Measurements from ENCODE around the gene ADAMTSL1.
A peak's percentile ranks its signal among the peaks of the same experiment; 100 is the strongest.

The ADAMTSL1 gene

DNA sequence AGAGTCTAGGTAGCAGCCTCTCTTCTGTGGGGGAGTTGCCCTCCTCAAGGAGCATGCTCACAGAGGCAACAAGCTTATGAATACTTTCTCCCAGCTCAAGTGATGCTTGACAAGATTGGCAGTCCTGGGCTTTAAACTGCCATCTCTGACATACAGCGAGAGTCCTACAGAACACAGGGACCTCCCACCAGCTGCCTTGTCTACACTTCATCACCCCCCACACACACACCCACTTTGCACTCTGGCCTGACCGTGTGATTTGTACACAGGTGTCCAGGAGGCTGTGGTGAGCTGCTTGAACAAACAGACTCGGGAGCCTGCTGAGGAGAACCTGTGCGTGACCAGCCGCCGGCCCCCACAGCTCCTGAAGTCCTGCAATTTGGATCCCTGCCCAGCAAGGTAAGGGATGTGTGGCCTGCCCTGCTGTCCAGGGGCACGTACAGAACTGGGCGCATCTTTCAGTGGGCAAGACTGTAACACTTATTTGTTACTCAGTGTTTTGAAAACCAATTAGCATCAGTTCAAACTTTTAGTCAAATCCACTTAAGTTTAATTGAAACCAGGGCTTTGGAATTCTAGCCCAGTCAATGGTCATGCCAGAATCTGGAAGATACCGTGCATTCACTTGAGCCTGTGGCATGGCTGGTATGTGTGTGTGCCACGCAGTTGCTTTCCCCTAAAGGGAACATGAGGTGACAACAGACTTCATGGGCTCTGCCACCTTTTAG is 247.5 kb downstream of the ADAMTSL1 start:
- no peaks in the 10 kb centered on the region for H3K79me2 ChIP-seq (ENCODE audit: low read length)
- no peak overlapping the region for H3K4me3 ChIP-seq (ENCODE audit: low read length)
- no peaks in the 10 kb centered on the region for H3K27me3 ChIP-seq (ENCODE audit: low read depth, low read length)
- H3K9me3 ChIP-seq (ENCODE audit: insufficient read depth, low read length): no peaks in the 10 kb centered on the region
- no peak overlapping the region for H3K4me2 ChIP-seq (ENCODE audit: low read length)
- H3K36me3 ChIP-seq (replicated peaks; ENCODE audit: low read depth, low read length): no peaks in the 10 kb centered on the region
- H2AFZ ChIP-seq (ENCODE audit: low read depth, low read length): no peak overlapping the region
- H3K27ac ChIP-seq (ENCODE audit: low read length): no peak overlapping the region
- peaks cover 21% of the 10 kb centered on the region for H3K4me1 ChIP-seq (ENCODE audit: low read length)
- no peaks in the 10 kb centered on the region for H4K20me1 ChIP-seq (ENCODE audit: insufficient read depth, low read length)
- no peak for TF ChIP-seq EZH2phosphoT487 (IDR thresholded peaks at IDR 0.05; ENCODE audit: low read depth)
- TF ChIP-seq, protein P1, sequence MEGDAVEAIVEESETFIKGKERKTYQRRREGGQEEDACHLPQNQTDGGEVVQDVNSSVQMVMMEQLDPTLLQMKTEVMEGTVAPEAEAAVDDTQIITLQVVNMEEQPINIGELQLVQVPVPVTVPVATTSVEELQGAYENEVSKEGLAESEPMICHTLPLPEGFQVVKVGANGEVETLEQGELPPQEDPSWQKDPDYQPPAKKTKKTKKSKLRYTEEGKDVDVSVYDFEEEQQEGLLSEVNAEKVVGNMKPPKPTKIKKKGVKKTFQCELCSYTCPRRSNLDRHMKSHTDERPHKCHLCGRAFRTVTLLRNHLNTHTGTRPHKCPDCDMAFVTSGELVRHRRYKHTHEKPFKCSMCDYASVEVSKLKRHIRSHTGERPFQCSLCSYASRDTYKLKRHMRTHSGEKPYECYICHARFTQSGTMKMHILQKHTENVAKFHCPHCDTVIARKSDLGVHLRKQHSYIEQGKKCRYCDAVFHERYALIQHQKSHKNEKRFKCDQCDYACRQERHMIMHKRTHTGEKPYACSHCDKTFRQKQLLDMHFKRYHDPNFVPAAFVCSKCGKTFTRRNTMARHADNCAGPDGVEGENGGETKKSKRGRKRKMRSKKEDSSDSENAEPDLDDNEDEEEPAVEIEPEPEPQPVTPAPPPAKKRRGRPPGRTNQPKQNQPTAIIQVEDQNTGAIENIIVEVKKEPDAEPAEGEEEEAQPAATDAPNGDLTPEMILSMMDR (IDR thresholded peaks at IDR 0.05; ENCODE audit: low read depth, low read length): no peak
- no peak overlapping the region for H3K9ac ChIP-seq (ENCODE audit: low read length)

DNA sequence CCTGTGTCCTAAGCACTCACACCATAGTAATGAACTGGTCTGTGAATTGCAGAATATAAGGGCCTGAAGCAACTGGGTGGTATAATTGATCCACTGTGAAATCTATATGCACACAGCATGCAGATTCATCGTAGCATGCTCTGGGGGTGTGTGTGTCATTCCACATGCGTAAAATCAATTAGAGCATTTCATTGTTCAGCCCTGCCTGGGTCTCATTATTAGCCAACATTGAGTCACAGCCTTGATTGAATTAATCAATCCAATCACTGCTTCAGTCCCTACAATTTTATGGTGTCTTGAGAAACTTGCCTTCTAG is 248.0 kb downstream of the ADAMTSL1 start:
- Histone ChIP-seq H3K27me3 (ENCODE audit: low read depth, low read length) (no peaks in the 10 kb centered on the region), H4K20me1 (ENCODE audit: insufficient read depth, low read length) (no peaks in the 10 kb centered on the region), H2AFZ (ENCODE audit: low read depth, low read length) (no peak overlapping the region), H3K79me2 (ENCODE audit: low read length) (no peaks in the 10 kb centered on the region), H3K9me3 (ENCODE audit: insufficient read depth, low read length) (no peaks in the 10 kb centered on the region), H3K27ac (ENCODE audit: low read length) (no peak overlapping the region), H3K9ac (ENCODE audit: low read length) (no peak overlapping the region), H3K36me3 (replicated peaks; ENCODE audit: low read depth, low read length) (no peaks in the 10 kb centered on the region), H3K4me1 (ENCODE audit: low read length) (peaks cover 21% of the 10 kb centered on the region), H3K4me2 (ENCODE audit: low read length) (no peak overlapping the region), H3K4me3 (ENCODE audit: low read length) (no peak overlapping the region)
- TF ChIP-seq, protein P1 (IDR thresholded peaks at IDR 0.05; ENCODE audit: low read depth, low read length): no peak
- no peak for TF ChIP-seq EZH2phosphoT487 (IDR thresholded peaks at IDR 0.05; ENCODE audit: low read depth)

DNA sequence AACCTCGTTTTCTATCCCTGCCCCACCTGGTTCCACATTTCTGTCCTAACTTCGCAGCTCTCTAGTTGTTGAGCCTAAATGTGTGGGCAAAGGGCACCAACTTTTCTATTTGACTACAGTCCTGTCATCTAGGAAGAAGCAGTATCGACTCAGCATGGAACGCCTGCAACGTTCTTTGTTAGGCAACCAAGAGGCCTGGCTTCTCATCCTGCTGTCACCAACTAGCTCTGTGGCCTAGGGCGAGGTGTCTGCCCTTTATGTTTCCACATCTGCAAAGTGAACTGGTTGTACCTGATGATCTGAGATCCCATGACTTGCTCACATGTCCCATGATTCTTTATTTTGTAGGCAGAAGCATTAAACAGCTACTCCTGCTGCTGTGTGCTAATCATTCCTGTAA is 248.9 kb downstream of the ADAMTSL1 start:
- Histone ChIP-seq H3K79me2 (ENCODE audit: low read length) (no peaks in the 10 kb centered on the region), H3K9me3 (ENCODE audit: insufficient read depth, low read length) (no peaks in the 10 kb centered on the region), H3K4me1 (ENCODE audit: low read length) (peaks cover 21% of the 10 kb centered on the region), H3K36me3 (replicated peaks; ENCODE audit: low read depth, low read length) (no peaks in the 10 kb centered on the region), H2AFZ (ENCODE audit: low read depth, low read length) (peak overlapping the region; percentile 73), H3K27ac (ENCODE audit: low read length) (peak overlapping the region; percentile 50), H4K20me1 (ENCODE audit: insufficient read depth, low read length) (no peaks in the 10 kb centered on the region), H3K4me3 (ENCODE audit: low read length) (peak overlapping the region; percentile 24; the same call in 1 of the 2 replicates), H3K27me3 (ENCODE audit: low read depth, low read length) (no peaks in the 10 kb centered on the region), H3K4me2 (ENCODE audit: low read length) (peak overlapping the region; percentile 50), H3K9ac (ENCODE audit: low read length) (no peak overlapping the region; the same call in 1 of the 2 replicates)
- no peak for TF ChIP-seq EZH2phosphoT487 (IDR thresholded peaks at IDR 0.05; ENCODE audit: low read depth)
- TF ChIP-seq, protein P1 (IDR thresholded peaks at IDR 0.05; ENCODE audit: low read depth, low read length): no peak

DNA sequence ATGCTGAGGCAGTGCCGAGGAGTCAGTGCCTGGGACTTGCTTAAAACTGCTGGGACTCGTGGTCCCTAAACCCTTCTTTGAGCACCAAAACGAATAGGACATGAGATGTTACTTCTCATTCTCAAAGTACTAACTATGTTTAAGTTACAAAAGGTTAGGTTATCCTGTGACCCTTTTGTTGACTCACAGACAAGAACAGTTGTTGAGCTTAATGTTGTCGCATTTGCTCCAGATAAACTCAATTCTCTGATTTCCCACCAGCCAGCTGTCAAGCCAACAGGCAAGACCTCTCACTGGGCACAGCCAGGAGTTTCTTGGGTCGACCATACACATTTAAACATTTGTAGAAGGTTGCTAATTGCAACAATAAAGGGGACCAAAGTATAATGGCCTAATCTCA is 249.4 kb downstream of the ADAMTSL1 start:
- TF ChIP-seq, protein P1 (IDR thresholded peaks at IDR 0.05; ENCODE audit: low read depth, low read length): no peak
- no peak for TF ChIP-seq EZH2phosphoT487 (IDR thresholded peaks at IDR 0.05; ENCODE audit: low read depth)
- peak overlapping the region; percentile 50 for H3K27ac ChIP-seq (ENCODE audit: low read length)
- no peaks in the 10 kb centered on the region for H3K79me2 ChIP-seq (ENCODE audit: low read length)
- no peaks in the 10 kb centered on the region for H3K9me3 ChIP-seq (ENCODE audit: insufficient read depth, low read length)
- peak overlapping the region; percentile 50 for H3K4me2 ChIP-seq (ENCODE audit: low read length)
- H3K4me1 ChIP-seq (ENCODE audit: low read length): peaks cover 21% of the 10 kb centered on the region
- no peaks in the 10 kb centered on the region for H3K36me3 ChIP-seq (replicated peaks; ENCODE audit: low read depth, low read length)
- no peaks in the 10 kb centered on the region for H4K20me1 ChIP-seq (ENCODE audit: insufficient read depth, low read length)
- H3K9ac ChIP-seq (ENCODE audit: low read length): no peak overlapping the region
- no peaks in the 10 kb centered on the region for H3K27me3 ChIP-seq (ENCODE audit: low read depth, low read length)
- H2AFZ ChIP-seq (ENCODE audit: low read depth, low read length): peak overlapping the region; percentile 73
- H3K4me3 ChIP-seq (ENCODE audit: low read length): peak overlapping the region; percentile 24

Measured in OCI-LY3 (cell line).